HFFc6 (cell line): ENCODE measurements around the gene LENG9. TPM values are rescaled to one million over a fixed set of nuclear protein-coding genes. Genes with fewer than 3 reads are reported as not detected.

Experiments used
- DNase-seq: peaks from one replicate; pipeline ENCODE4 v3.0.0-alpha.2; 2018
- H3K27ac Mint-ChIP-seq: 2 replicates; pipeline ENCODE4 v1.8.0; 2020; ENCODE audit warnings: mild to moderate bottlenecking, mixed read lengths
- H3K27me3 Mint-ChIP-seq: 2 replicates; pipeline ENCODE4 v1.8.0; 2021; ENCODE audit warnings: mild to moderate bottlenecking, moderate library complexity, mixed read lengths; ENCODE audit not compliant: insufficient read depth
- H3K36me3 Mint-ChIP-seq: 2 replicates; pipeline ENCODE4 v1.8.0; 2021; ENCODE audit warnings: low read depth, mixed read lengths
- H3K4me1 Mint-ChIP-seq: 2 replicates; pipeline ENCODE4 v1.8.0; 2020; ENCODE audit warnings: low read depth, mixed read lengths
- H3K4me3 Mint-ChIP-seq: 2 replicates; pipeline ENCODE4 v1.8.0; 2020; ENCODE audit warnings: mild to moderate bottlenecking, moderate library complexity, mixed read lengths
- H3K9me3 Mint-ChIP-seq: 2 replicates; pipeline ENCODE4 v1.8.0; 2020; ENCODE audit warnings: mild to moderate bottlenecking, mixed read lengths
- total RNA-seq, 6 experiments: library from RNA; stranded (reverse); fragmentation: NEBNext Ultra II Directional; extraction: Animal tissue kit (Norgen Biotek cat#: 25700); gene quantifications; 2 replicates in 1 of 6; 3 replicates in 5 of 6; pipeline ENCODE4 v1.2.3, GENCODE V29; 2021
- TF ChIP-seq, protein P1 (sequence below): fragments of 200-600 bp; sonication (generic); IDR thresholded peaks from 2 replicates; pipeline ENCODE4 v1.5.0; 2021; ENCODE audit warnings: antibody characterized with exemption, mild to moderate bottlenecking

LENG9 gene
- total RNA-seq, 6 experiments from 2014 or later: 3.0 to 4.0 (median 3.6) TPM

GRCh38 chr19:54418030-54418929 lies 45.3 kb downstream of the LENG9 start:
- peaks cover 21% of the 10 kb centered on the region for H3K9me3 Mint-ChIP-seq
- peaks cover 14% of the 10 kb centered on the region for H3K27me3 Mint-ChIP-seq
- TF ChIP-seq, protein P1, sequence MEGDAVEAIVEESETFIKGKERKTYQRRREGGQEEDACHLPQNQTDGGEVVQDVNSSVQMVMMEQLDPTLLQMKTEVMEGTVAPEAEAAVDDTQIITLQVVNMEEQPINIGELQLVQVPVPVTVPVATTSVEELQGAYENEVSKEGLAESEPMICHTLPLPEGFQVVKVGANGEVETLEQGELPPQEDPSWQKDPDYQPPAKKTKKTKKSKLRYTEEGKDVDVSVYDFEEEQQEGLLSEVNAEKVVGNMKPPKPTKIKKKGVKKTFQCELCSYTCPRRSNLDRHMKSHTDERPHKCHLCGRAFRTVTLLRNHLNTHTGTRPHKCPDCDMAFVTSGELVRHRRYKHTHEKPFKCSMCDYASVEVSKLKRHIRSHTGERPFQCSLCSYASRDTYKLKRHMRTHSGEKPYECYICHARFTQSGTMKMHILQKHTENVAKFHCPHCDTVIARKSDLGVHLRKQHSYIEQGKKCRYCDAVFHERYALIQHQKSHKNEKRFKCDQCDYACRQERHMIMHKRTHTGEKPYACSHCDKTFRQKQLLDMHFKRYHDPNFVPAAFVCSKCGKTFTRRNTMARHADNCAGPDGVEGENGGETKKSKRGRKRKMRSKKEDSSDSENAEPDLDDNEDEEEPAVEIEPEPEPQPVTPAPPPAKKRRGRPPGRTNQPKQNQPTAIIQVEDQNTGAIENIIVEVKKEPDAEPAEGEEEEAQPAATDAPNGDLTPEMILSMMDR: no peak
- DNase-seq: peak; percentile 24
- no peak overlapping the region for H3K4me3 Mint-ChIP-seq
- H3K36me3 Mint-ChIP-seq: peaks cover 9% of the 10 kb centered on the region; the same call in 1 of the 2 replicates
- H3K27ac Mint-ChIP-seq: no peak overlapping the region
- H3K4me1 Mint-ChIP-seq: peaks cover 5% of the 10 kb centered on the region; the same call in 1 of the 2 replicates

DNA sequence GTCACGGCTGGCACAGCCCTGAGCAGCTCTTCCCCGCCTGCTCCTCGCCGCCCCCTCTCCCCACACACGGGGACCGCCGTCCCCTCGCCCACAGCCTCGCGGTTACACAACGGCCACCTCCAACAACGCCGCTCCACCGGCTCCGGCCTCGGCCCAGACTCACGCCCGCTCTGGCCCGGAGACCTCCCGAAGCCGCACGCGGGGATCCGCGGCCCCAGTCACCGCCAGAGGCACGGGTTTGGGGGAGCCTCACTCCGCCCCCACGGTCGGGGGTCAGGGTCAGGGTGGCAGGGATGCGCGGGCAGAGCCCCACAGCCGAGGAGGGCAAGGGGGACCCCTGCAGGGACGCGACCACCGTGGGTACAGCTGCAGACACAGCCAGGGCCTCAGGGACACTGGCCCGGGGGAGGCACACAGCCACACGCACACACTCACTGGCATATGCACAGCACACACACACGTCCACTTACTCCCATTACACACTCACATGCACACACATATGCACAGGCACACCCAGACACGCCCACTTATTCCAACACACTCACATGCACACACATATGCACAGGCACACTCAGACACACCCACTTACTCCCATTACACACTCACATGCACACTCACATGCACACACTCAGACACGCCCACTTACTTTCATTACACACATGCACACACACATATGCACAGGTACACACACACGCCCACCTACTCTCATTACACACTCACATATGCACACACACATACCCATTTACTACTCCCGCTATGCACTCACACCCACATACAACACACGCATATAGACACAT lies 46.7 kb downstream of the LENG9 start:
- no peak overlapping the region for H3K27ac Mint-ChIP-seq
- peaks cover 26% of the 10 kb centered on the region for H3K9me3 Mint-ChIP-seq
- peaks cover 5% of the 10 kb centered on the region; the same call in 1 of the 2 replicates for H3K4me1 Mint-ChIP-seq
- TF ChIP-seq, protein P1: no peak
- peaks cover 9% of the 10 kb centered on the region; the same call in 1 of the 2 replicates for H3K36me3 Mint-ChIP-seq
- H3K4me3 Mint-ChIP-seq: no peak overlapping the region
- peaks cover 10% of the 10 kb centered on the region for H3K27me3 Mint-ChIP-seq
- no peak for DNase-seq

DNA sequence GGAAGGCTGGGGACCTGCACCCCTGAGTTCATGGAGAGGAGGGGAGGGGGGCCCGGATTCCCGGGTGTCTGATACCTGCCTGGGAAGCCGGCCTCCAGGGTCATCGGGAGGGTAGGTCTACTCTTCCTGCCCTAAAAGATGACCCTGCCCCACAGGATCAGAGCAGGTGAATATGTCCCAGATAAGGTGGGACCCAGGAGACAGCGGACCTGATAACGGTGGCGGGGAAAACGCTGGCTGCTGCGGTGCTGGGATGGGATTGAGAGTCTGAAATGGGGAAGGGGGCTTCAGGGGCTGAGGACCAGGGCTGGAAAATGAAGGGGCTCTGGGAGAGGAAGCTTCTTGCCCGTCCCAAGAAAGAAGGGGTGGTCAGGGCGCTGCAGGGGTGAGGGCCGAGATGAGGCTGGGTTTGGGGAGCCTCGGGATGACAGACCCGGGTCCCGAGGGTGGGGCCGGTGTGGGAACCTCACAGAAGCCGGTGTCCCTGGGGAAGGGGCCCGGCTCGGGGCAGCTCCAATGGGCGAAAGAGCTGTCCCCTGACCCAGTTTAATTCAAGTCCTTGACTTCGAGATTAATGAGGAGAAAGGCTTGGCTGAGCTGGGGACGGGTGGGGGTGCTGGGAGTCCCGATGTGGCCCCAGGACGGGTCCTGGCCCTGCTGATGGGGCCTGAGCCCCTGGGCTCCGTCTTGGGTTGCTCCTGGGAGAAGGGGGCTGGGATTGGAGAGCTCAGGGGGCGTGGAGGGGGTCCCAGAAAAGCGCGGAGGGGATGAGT lies 47.5 kb downstream of the LENG9 start:
- Mint-ChIP-seq H3K27me3 (peaks cover 10% of the 10 kb centered on the region), H3K9me3 (peaks cover 26% of the 10 kb centered on the region), H3K4me1 (peaks cover 5% of the 10 kb centered on the region; the same call in 1 of the 2 replicates), H3K36me3 (peaks cover 9% of the 10 kb centered on the region; the same call in 1 of the 2 replicates), H3K27ac (no peak overlapping the region), H3K4me3 (no peak overlapping the region)
- TF ChIP-seq, protein P1: no peak
- DNase-seq: no peak

DNA sequence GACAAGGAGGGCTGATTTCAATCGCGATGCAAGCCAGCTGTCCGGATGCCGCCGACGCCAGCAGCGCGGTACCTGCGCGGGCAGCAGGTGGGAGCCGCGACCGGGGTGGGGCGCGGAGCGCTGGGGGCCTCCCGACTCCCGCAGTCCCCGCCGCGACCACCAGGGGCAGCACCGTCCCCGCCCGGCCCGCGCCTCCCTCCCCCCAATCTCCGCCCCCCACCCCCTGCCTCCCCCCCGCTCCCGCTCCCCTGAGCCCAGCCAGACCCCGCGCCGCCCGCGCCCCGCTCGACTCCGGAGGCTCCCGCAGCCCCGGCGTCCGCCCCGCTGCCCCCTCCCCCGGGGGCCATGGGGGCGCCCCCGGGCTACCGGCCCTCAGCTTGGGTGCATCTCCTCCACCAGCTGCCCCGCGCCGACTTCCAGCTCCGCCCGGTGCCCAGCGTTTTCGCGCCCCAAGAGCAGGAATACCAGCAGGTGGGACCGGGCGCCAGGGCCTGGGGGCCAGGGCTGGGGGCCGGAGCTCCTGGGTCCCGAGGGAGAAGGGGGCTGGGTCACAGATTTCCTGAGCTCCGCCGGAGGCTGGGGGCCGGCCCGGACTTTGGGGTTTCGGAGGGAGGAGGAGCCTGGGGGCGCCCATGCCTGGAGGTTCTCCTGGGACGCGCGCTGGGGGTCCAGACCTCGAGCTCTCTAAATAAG lies 48.2 kb downstream of the LENG9 start, which contains the start of gene TTYH1:
Gene TTYH1 (plus strand): TSS at position 257 of the 693 bp plus-strand sequence. CDS start 89 bp downstream, at position 346.
- H3K4me1 Mint-ChIP-seq: peaks cover 5% of the 10 kb centered on the region; the same call in 1 of the 2 replicates

More for the DNA sequence above, 48.2 kb downstream of the LENG9 start, which contains the start of gene TTYH1:
- peaks cover 9% of the 10 kb centered on the region; the same call in 1 of the 2 replicates for H3K36me3 Mint-ChIP-seq
- H3K4me3 Mint-ChIP-seq: no peak within 1 kb of the TSS
- H3K27me3 Mint-ChIP-seq: peaks cover 10% of the 10 kb centered on the region
- no peak for DNase-seq
- H3K27ac Mint-ChIP-seq: no peak within 1 kb of the TSS
- TF ChIP-seq, protein P1: peak; percentile 53
- H3K9me3 Mint-ChIP-seq: peaks cover 26% of the 10 kb centered on the region
